HepG2 (cell line): ENCODE measurements around the gene GOT2. TPM values are rescaled to one million over a fixed set of nuclear protein-coding genes. Genes with fewer than 3 reads are reported as not detected.

ENCODE experiments used
- AKNA ChIP-seq: sonication (generic); formaldehyde crosslinking; IDR thresholded peaks from 2 replicates; pipeline ENCODE4 v1.4.0; 2020; ENCODE audit warnings: missing genetic modification reagents, borderline replicate concordance
- DZIP1 ChIP-seq: sonication (generic); formaldehyde crosslinking; IDR thresholded peaks from 2 replicates; pipeline ENCODE4 v1.5.0; 2020; ENCODE audit warnings: mild to moderate bottlenecking, missing genetic modification reagents
- FOXJ3 ChIP-seq: sonication (generic); formaldehyde crosslinking; IDR thresholded peaks from 2 replicates; pipeline ENCODE4 v1.4.0; 2020; ENCODE audit warnings: missing genetic modification reagents, mild to moderate bottlenecking, borderline replicate concordance
- GPBP1L1 ChIP-seq: sonication (generic); formaldehyde crosslinking; IDR thresholded peaks from 2 replicates; pipeline ENCODE4 v1.5.0; 2020; ENCODE audit warnings: mild to moderate bottlenecking, missing genetic modification reagents
- HOXA5 ChIP-seq: sonication (generic); formaldehyde crosslinking; IDR thresholded peaks from 2 replicates; pipeline ENCODE4 v1.4.0; 2020; ENCODE audit warnings: missing genetic modification reagents
- KDM4B ChIP-seq: sonication (generic); formaldehyde crosslinking; IDR thresholded peaks from 2 replicates; pipeline ENCODE4 v1.4.0; 2020; ENCODE audit warnings: missing genetic modification reagents
- PRDM15 ChIP-seq: sonication (generic); formaldehyde crosslinking; IDR thresholded peaks from 2 replicates; pipeline ENCODE4 v1.4.0; 2020; ENCODE audit warnings: missing genetic modification reagents
- ZFP37 ChIP-seq: sonication (generic); formaldehyde crosslinking; IDR thresholded peaks from 2 replicates; pipeline ENCODE4 v1.4.0; 2020; ENCODE audit warnings: missing genetic modification reagents, borderline replicate concordance
- ZFY ChIP-seq: sonication (generic); formaldehyde crosslinking; IDR thresholded peaks from 2 replicates; pipeline ENCODE4 v1.4.0; 2020; ENCODE audit warnings: missing genetic modification reagents
- ZNF143 ChIP-seq: sonication (generic); formaldehyde crosslinking; IDR thresholded peaks from 2 replicates; pipeline ENCODE4 v1.4.0; 2020; ENCODE audit warnings: missing genetic modification reagents
- ZNF251 ChIP-seq: sonication (generic); formaldehyde crosslinking; IDR thresholded peaks from 2 replicates; pipeline ENCODE4 v1.9.0; 2021; ENCODE audit warnings: mild to moderate bottlenecking, missing genetic modification reagents
- ZNF746 ChIP-seq: sonication (generic); formaldehyde crosslinking; IDR thresholded peaks from 2 replicates; pipeline ENCODE4 v1.8.0; 2022; ENCODE audit warnings: mild to moderate bottlenecking, missing genetic modification reagents
- ZNF768 ChIP-seq: sonication (generic); formaldehyde crosslinking; IDR thresholded peaks from 2 replicates; pipeline ENCODE4 v1.4.0; 2020; ENCODE audit warnings: missing genetic modification reagents
- ZSCAN5A ChIP-seq: sonication (generic); formaldehyde crosslinking; IDR thresholded peaks from 2 replicates; pipeline ENCODE4 v1.8.0; 2022; ENCODE audit warnings: mild to moderate bottlenecking, missing genetic modification reagents, borderline replicate concordance
- polyA plus RNA-seq, 8 experiments: library from polyadenylated mRNA; depleted of rRNA in 3 of 8; stranded (reverse) in 7 of 8; unstranded in 1 of 8; fragments of >200 nt; fragmentation: Illumina TruSeq in 4 of 8; extraction: Trizol in 4 of 8; gene quantifications; 2 replicates each; pipeline versions ENCODE4 v1.2.1 to v1.2.3, GENCODE V29; 2011 to 2016; ENCODE audit warnings: low read depth in 4 of 8, missing spikeins in 1 of 8, mixed read lengths in 1 of 8; ENCODE audit not compliant: insufficient read depth in 1 of 8
- total RNA-seq, 5 experiments: library from RNA; depleted of rRNA; stranded (reverse); fragments of >200 nt; fragmentation: Illumina TruSeq; extraction: Trizol; gene quantifications; 2 replicates each; pipeline ENCODE4 v1.2.3, GENCODE V29; 2016; ENCODE audit warnings: low read depth in 1 of 5

The GOT2 gene
- total and polyA plus RNA-seq, 2 of the 13 experiments (the other 11 are each of a cell fraction or from before 2014, with no cell fraction given) = 32.6 to 121 TPM

- 0 out of 2 replicates have a peak, but pooled peaks have one; percentile 70 for TF ChIP-seq AKNA (CRISPR knock-in tag)
- TF ChIP-seq PRDM15 (CRISPR knock-in tag) = peak; percentile 75
- TF ChIP-seq KDM4B (CRISPR knock-in tag) = peak; percentile 91; the same call in 1 of the 2 replicates
- no peak for TF ChIP-seq ZNF251 (CRISPR knock-in tag)
- peak; percentile 79; the same call in 1 of the 2 replicates for TF ChIP-seq FOXJ3 (CRISPR knock-in tag)
- TF ChIP-seq ZNF143 (CRISPR knock-in tag) = peak; percentile 76
- peak; percentile 92 for TF ChIP-seq ZFP37 (CRISPR knock-in tag)
- peak; percentile 92 for TF ChIP-seq ZSCAN5A
- TF ChIP-seq ZFY (CRISPR knock-in tag) = peak; percentile 98
- peak; percentile 96 for TF ChIP-seq HOXA5 (CRISPR knock-in tag)
- peak; percentile 14; the same call in 1 of the 2 replicates for TF ChIP-seq ZNF746 (CRISPR knock-in tag)
- TF ChIP-seq DZIP1 (CRISPR knock-in tag) = no peak
- peak; percentile 92 for TF ChIP-seq ZNF768 (CRISPR knock-in tag)
- TF ChIP-seq GPBP1L1 (CRISPR knock-in tag) = no peak
Measured at GRCh38 chr16:58733671-58734458, at the start of gene GOT2 (continued).
